Sigmoid colon (tissue), 7 donors: ENCODE results near the gene TPH2. TPM values are rescaled to one million over a fixed set of nuclear protein-coding genes. Genes with fewer than 3 reads are reported as not detected.

Experiments used
- DNase-seq: peaks from one replicate; pipeline ENCODE4 v3.0.0-alpha.2; 2019
- H3K27ac ChIP-seq, 4 donors: fragments of 200-600 bp; sonication (generic); one replicate each; pipeline ENCODE4 v1.5.1; 2016 to 2019; ENCODE audit warnings: mild to moderate bottlenecking in 1 of 4
- H3K27me3 ChIP-seq, 3 donors: fragments of 200-600 bp; sonication (generic); one replicate each; pipeline ENCODE4 v1.5.1; 2019; ENCODE audit warnings: mild to moderate bottlenecking in 1 of 3
- H3K36me3 ChIP-seq, 4 donors: fragments of 200-600 bp; sonication (generic); one replicate each; pipeline ENCODE4 v1.5.1; 2016 to 2019
- H3K4me1 ChIP-seq, 4 donors: fragments of 200-600 bp; sonication (generic); one replicate each; pipeline ENCODE4 v1.5.1; 2017 to 2019
- H3K4me3 ChIP-seq, 4 donors: fragments of 200-600 bp; sonication (generic); one replicate each; pipeline ENCODE4 v1.5.1; 2017 to 2019; ENCODE audit warnings: mild to moderate bottlenecking in 2 of 4, moderate library complexity in 1 of 4
- H3K9me3 ChIP-seq, 4 donors: fragments of 200-600 bp in 3 of 4; sonication (generic) in 3 of 4; one replicate each; pipeline versions ENCODE4 v1.5.1 to v1.6.1; 2013 to 2019
- CTCF ChIP-seq, 4 experiments: fragments of 450-650 bp in 3 of 4; fragments of 200-600 bp in 1 of 4; IDR thresholded peaks; one replicate each; pipeline ENCODE4 v1.5.1; 2016 to 2019; ENCODE audit warnings: antibody characterized with exemption in 4 of 4, mild to moderate bottlenecking in 3 of 4, moderate library complexity in 2 of 4
- EP300 ChIP-seq, 4 donors: sonication (generic); formaldehyde crosslinking; IDR thresholded peaks; one replicate each; pipeline ENCODE4 v1.6.1; 2017; ENCODE audit warnings: antibody characterized with exemption in 4 of 4
- POLR2A ChIP-seq, 2 donors: fragments of 450-650 bp; IDR thresholded peaks; one replicate each; pipeline ENCODE4 v1.6.1; 2016; ENCODE audit warnings: antibody characterized with exemption in 2 of 2, mild to moderate bottlenecking in 2 of 2, moderate library complexity in 2 of 2
- POLR2AphosphoS5 ChIP-seq, 4 donors: sonication (generic); formaldehyde crosslinking; IDR thresholded peaks; one replicate each; pipeline ENCODE4 v1.6.1; 2017; ENCODE audit warnings: antibody characterized with exemption in 4 of 4
- WGBS, 2 donors: extraction: QIAGEN DNeasy Blood & Tissue Kit; methylation state at CpG; one replicate each; pipeline ENCODE4 v1.1.7; 2013; 5-methylcytosine and 5-hydroxymethylcytosine counted together
- intact Hi-C: fragments of 100-400 bp; cut with DNase I; formaldehyde crosslinking; loops from one replicate; pipeline ENCODE4 v1.15.1; 2023
- polyA plus RNA-seq, 3 donors: library from polyadenylated mRNA; stranded (reverse); fragments of 200-250 nt; gene quantifications; one replicate each; pipeline ENCODE4 v1.2.3, GENCODE V29; 2013
- total RNA-seq, 4 donors: library from RNA; depleted of rRNA; stranded (reverse); fragments of >200 nt; gene quantifications; one replicate each; pipeline ENCODE4 v1.1.0, GENCODE V29; 2016
- donor health status: healthy with polysubstance abuse.
- donor health status: Bipolar disorder and iron deficiency.
- donor health status: healthy.

Gene TPH2
- total and polyA plus RNA-seq, 7 donors: 0.14 to 0.55 (median 0.36) TPM; not detected in 4

GRCh38 chr12:71967211-71967610 is 28.6 kb downstream of the TPH2 start:
- H3K36me3 ChIP-seq: no peaks in the 10 kb centered on the region
- DNase-seq: no peak
- intact Hi-C loops: no loop called here
- no peaks in the 10 kb centered on the region for H3K4me1 ChIP-seq
- H3K27ac ChIP-seq: no peak overlapping the region
- no peaks in the 10 kb centered on the region for H3K9me3 ChIP-seq
- H3K27me3 ChIP-seq: no peaks in the 10 kb centered on the region
- no peak overlapping the region for H3K4me3 ChIP-seq
- 88 to 90% methylated on average over 3 of the region's 3 CpGs for WGBS, 2 donors
- TF ChIP-seq EP300 (IDR thresholded peaks at IDR 0.05) (no peak), CTCF (IDR thresholded peaks at IDR 0.05) (no peak), POLR2A (IDR thresholded peaks at IDR 0.05) (no peak), POLR2AphosphoS5 (IDR thresholded peaks at IDR 0.05) (no peak)

GRCh38 chr12:71969330-71969729 is 30.7 kb downstream of the TPH2 start:
- intact Hi-C loops: no loop called here
- no peak for DNase-seq
- H3K27me3 ChIP-seq: no peaks in the 10 kb centered on the region
- WGBS, 2 donors: 85 to 89% methylated on average over 1 of the region's 1 CpG
- TF ChIP-seq POLR2AphosphoS5 (IDR thresholded peaks at IDR 0.05): no peak
- no peak for TF ChIP-seq POLR2A (IDR thresholded peaks at IDR 0.05)
- TF ChIP-seq EP300 (IDR thresholded peaks at IDR 0.05): no peak
- TF ChIP-seq CTCF (IDR thresholded peaks at IDR 0.05): no peak
- H3K4me3 ChIP-seq: no peak overlapping the region
- H3K27ac ChIP-seq: no peak overlapping the region
- no peaks in the 10 kb centered on the region for H3K4me1 ChIP-seq
- H3K36me3 ChIP-seq: no peaks in the 10 kb centered on the region
- H3K9me3 ChIP-seq: no peaks in the 10 kb centered on the region

- intact Hi-C loops: no loop called here
- DNase-seq: no peak
- 62 to 71% methylated on average over 5 of the region's 5 CpGs for WGBS, 2 donors
- no peak overlapping the region for H3K4me3 ChIP-seq
- H3K27ac ChIP-seq: no peak overlapping the region
- H3K27me3 ChIP-seq: no peaks in the 10 kb centered on the region
- TF ChIP-seq CTCF (IDR thresholded peaks at IDR 0.05): no peak
- no peak for TF ChIP-seq POLR2A (IDR thresholded peaks at IDR 0.05)
- TF ChIP-seq POLR2AphosphoS5 (IDR thresholded peaks at IDR 0.05): no peak
- no peak for TF ChIP-seq EP300 (IDR thresholded peaks at IDR 0.05)
- no peaks in the 10 kb centered on the region for H3K9me3 ChIP-seq
- H3K4me1 ChIP-seq: no peaks in the 10 kb centered on the region
- H3K36me3 ChIP-seq: no peaks in the 10 kb centered on the region
Observed at GRCh38 chr12:71970031-71970430, 31.4 kb downstream of the TPH2 start.

- WGBS, 2 donors: 56 to 62% methylated on average over 4 of the region's 4 CpGs
- H3K4me1 ChIP-seq: peaks cover 0 to 7% (median 3%) of the 10 kb centered on the region in 4 donors
- no peaks in the 10 kb centered on the region for H3K9me3 ChIP-seq
- no peak for DNase-seq
- no peaks in the 10 kb centered on the region for H3K36me3 ChIP-seq
- no peak overlapping the region for H3K27ac ChIP-seq
- intact Hi-C loops: no loop called here
- H3K4me3 ChIP-seq: no peak overlapping the region
- TF ChIP-seq POLR2AphosphoS5 (IDR thresholded peaks at IDR 0.05): no peak
- no peaks in the 10 kb centered on the region for H3K27me3 ChIP-seq
Observed at GRCh38 chr12:71972441-71973074, 33.9 kb downstream of the TPH2 start.

- no peak for TF ChIP-seq EP300 (IDR thresholded peaks at IDR 0.05)
- TF ChIP-seq POLR2A (IDR thresholded peaks at IDR 0.05): no peak
- no peak for TF ChIP-seq POLR2AphosphoS5 (IDR thresholded peaks at IDR 0.05)
- no peak for TF ChIP-seq CTCF (IDR thresholded peaks at IDR 0.05)
- DNase-seq: no peak
- H3K4me1 ChIP-seq: peaks cover 0 to 7% (median 3%) of the 10 kb centered on the region in 4 donors
- H3K4me3 ChIP-seq: no peak overlapping the region
- no peaks in the 10 kb centered on the region for H3K36me3 ChIP-seq
- no peak overlapping the region for H3K27ac ChIP-seq
- intact Hi-C loops: no loop called here
- no peaks in the 10 kb centered on the region for H3K9me3 ChIP-seq
- 63 to 88% methylated on average over 4 of the region's 4 CpGs for WGBS, 2 donors
- no peaks in the 10 kb centered on the region for H3K27me3 ChIP-seq
Observed at GRCh38 chr12:71973687-71974086, 35.0 kb downstream of the TPH2 start.
